Activated gamma-delta T cell treated with Interleukin-2 at 50 U/mL for 16 hours (primary cell): ENCODE data around the gene SLC29A2.

Source experiments
- DNase-seq: peaks from one replicate; pipeline ENCODE4 v3.0.0-alpha.2; 2020

The SLC29A2 gene

GRCh38 chr11:66315921-66316811 lies 55.4 kb downstream of the SLC29A2 start:
- no peak for DNase-seq

DNA sequence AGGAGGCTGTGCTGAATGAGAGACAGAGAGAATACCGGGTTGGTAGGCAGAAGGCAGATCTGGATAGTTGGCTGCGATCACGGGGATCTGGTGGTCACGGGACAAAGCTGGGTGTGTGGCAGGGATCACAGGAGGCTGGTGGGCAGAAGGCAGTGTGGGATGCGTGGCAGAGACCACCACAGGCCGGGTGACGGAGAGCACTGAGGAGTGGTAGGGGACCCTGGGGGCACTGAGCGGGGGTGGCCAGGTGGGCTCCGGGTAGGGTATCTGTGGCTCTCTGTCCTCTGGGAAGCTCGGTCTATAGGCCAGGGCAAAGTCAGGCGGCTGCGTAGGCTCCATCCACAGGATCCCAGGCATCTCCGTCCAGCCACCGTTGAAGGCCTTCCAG lies 56.1 kb downstream of the SLC29A2 start:
- DNase-seq = no peak

DNA sequence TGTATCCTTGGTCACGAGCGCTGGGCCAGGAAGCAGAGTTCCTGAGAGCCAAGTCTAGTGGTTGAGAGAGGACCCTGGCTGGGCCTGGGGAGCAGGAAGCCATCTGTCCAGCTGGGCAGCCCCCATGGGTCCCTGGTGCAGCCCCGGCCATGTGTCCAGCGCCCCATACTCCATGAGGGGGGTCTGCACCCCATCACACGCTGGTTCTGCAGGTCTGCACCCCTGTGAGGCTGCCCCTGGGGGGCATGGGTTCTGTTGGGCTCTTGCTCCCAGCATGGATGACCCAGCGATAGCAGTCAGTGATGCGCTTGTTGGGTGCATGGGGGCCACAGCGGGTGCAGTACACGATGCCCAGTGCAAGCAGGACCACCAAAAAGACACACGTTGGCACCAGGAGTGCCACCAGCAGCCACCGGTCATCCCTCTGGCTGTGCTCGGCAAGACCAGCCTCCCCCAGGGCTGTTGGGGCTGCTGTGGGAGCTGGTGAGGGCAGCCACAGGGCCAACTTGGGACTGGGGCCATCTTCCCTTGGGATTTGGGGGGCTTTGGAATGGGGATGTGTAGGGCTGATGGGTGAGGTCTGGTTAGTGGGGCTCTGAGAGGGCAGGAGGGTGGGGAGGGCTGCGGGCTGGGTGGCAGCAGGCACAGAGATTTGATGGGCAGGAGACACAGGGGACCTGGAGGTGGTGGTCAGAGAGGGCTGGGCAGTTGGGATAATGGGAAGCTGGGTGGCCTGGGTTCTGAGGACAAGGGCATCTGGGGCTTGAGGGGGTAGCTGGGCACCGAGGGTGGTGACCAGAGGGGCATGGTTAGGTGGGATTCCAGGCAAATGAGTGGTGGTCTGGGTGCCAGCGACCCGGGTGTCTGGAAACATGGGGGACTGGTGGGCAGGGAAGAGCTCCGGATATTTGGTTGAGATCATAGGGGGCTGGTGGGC lies 56.7 kb downstream of the SLC29A2 start:
- DNase-seq = no peak

GRCh38 chr11:66314186-66314501 lies 57.4 kb downstream of the SLC29A2 start:
- no peak for DNase-seq

- DNase-seq = no peak
Measured at GRCh38 chr11:66313321-66314185, 58.0 kb downstream of the SLC29A2 start.

DNA sequence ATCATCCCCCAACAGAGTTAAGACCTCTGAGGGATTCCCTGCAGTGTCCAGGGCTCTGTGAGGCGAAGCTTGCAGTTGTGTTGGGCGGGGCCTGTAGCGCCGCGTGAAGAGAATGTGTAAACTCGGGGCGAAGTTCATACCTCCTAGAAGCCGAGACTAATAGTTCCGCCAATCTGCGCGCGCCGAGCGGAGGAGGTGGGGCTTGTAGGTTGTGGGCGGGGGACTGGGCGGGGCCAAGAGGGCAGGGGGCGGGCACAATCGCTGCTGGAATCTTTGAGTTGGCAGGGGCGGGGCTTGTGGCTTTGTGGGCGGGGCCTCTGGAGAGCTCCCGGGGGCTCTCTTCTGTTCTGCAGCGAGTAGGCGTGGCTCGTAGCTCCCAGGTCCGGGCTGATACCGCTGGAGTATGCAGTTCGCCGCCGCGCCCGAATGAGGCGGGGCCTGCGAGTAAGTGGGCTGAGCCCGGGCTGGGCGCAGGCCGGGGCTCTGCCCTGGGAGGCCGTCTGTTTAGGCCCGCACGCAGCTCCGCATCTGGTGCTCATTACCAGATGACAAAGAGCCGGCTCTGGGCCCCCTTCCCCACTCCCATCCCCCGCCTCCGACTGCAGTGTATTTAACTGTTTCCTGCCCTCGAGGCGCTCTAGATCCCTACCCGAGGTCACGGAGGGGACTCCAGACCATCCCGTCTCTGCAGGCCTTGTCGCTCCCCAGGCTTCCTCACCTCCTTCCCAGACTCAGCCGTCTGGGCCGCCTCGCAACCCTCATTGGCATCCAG lies 58.8 kb downstream of the SLC29A2 start:
- peak; percentile 100 for DNase-seq
